GM19397 (cell line): ENCODE data around the gene ANKRD40.
"Not testable (repeated sequence)": the region's sequence is repeated elsewhere in the genome, so short reads cannot be mapped to it uniquely, and the experiment has no call there.

Experiments
- ATAC-seq: cut with Tn5 transposase; IDR thresholded peaks from one replicate; pipeline ENCODE4 v1.9.1; 2021; ENCODE audit warnings: mild to moderate bottlenecking, moderate library complexity; ENCODE audit not compliant: unreplicated experiment

The ANKRD40 gene

GRCh38 chr17:50687200-50688066 is 20.3 kb downstream of the ANKRD40 start:
- ATAC-seq: no peak

GRCh38 chr17:50686494-50687199 is 21.1 kb downstream of the ANKRD40 start:
- no peak for ATAC-seq

GRCh38 chr17:50685691-50686493 is 21.8 kb downstream of the ANKRD40 start:
- ATAC-seq: no peak

- ATAC-seq: no peak
Observed at GRCh38 chr17:50685334-50685665, 22.4 kb downstream of the ANKRD40 start.

GRCh38 chr17:50684612-50685333 is 22.9 kb downstream of the ANKRD40 start:
- ATAC-seq: no peak

- ATAC-seq: no peak
Observed at GRCh38 chr17:50684288-50684611, 23.5 kb downstream of the ANKRD40 start.

GRCh38 chr17:50683434-50684287 is 24.1 kb downstream of the ANKRD40 start:
- no peak for ATAC-seq

GRCh38 chr17:50682938-50683337 is 24.8 kb downstream of the ANKRD40 start:
- no peak for ATAC-seq

- no peak for ATAC-seq
Observed at GRCh38 chr17:50682441-50682840, 25.3 kb downstream of the ANKRD40 start.

- no peak for ATAC-seq
Observed at GRCh38 chr17:50681263-50682200, 26.2 kb downstream of the ANKRD40 start.

- not testable (repeated sequence) for ATAC-seq
Observed at GRCh38 chr17:50680543-50681262, 27.0 kb downstream of the ANKRD40 start.

GRCh38 chr17:50680126-50680525 is 27.6 kb downstream of the ANKRD40 start:
- ATAC-seq: no peak

- no peak for ATAC-seq
Observed at GRCh38 chr17:50679008-50679544, 28.6 kb downstream of the ANKRD40 start.

- ATAC-seq: no peak
Observed at GRCh38 chr17:50677851-50678375, 29.8 kb downstream of the ANKRD40 start.

- ATAC-seq: no peak
Observed at GRCh38 chr17:50676065-50676975, 31.4 kb downstream of the ANKRD40 start.

- no peak for ATAC-seq
Observed at GRCh38 chr17:50675627-50676026, 32.1 kb downstream of the ANKRD40 start.

GRCh38 chr17:50675190-50675589 is 32.5 kb downstream of the ANKRD40 start:
- no peak for ATAC-seq
